ENCODE results near the gene MDM2.

The MDM2 gene

DNA sequence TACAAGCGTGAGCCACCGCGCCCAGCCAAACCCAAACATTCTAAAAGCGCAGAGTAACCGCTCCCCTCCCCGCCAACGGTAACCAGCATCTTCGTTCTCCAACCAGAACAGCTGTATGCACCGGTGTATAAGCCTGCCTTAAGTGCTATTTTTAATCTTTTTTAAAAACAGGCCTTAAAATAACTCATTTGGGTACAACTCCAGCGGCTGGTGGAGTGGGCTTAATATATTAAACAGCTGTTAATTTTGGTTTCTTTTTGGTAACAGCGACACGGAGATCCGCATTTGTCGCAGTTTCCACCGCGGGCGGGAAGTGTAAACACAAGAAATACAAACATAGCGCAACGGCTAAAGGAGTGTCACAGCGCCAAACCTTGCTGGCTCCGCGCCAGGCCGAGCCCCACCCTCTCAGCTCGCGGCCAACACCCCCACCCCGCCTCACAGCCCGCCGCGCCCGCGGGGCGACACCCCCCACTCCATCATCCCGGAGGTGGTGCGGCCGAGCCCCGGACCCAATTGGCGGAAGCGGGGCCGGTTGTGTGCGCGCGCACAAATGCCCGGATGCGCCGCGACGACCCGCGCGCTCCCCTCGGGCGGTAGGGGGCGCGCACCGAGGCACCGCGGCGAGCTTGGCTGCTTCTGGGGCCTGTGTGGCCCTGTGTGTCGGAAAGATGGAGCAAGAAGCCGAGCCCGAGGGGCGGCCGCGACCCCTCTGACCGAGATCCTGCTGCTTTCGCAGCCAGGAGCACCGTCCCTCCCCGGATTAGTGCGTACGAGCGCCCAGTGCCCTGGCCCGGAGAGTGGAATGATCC lies at the start of gene MDM2:
TSS of gene MDM2 (plus strand) at position 602 of the 812 bp plus-strand sequence. CDS start 301 bp downstream, outside the sequence.
- peak; percentile 94 to 95 for DNase-seq (ENCODE audit: low read depth in 2 of 2)

DNA sequence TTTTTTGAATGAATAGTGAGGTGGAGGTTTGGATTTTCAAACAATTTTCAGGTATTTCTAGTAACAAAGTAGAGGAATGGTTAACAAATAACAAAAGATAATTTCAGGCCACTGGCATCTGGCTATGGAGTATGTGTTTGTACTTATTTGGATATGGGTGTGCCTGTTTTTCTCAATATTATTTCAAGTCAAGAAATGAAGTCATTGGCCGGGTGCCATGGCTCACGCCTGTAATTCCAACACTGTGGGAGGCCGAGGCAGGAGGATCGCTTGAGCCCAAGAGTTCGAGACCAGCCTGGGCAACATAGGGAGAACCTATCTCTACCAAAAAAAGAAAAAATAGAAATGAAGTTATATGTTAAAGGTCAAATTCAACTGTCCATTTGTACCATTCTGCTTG lies 48.1 kb upstream of the MDM2 start:
- no peak for DNase-seq (ENCODE audit: low read depth in 2 of 2)

DNA sequence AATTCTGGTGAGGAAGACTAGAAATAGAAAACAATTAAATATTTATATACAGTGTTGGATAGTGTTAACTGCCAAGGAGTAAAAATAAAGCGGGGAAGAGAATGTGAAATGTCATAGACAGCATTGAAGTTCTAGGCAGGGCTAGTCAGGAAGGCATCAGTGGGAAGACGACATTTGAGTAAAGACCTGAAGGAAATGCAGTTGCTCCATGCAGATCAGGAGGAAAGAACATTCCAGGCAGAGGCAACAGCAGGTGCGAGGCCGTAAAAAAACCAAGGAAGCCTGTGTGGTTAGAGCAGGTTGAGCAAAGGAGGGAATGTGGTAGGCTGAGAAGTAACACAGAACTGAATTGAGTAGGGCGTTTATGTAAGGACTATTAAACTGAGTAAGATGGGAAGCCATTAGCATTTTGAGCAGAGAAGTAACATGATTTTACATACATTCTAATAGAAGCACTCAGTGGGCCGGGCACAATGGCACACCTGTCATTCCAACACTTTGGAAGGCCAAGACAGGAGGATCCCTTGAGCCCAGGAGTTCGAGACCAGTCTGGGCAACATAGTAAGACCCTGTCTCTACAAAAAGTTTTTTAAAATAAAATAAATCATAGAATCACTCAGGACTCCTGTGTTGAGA lies 47.1 kb upstream of the MDM2 start:
- DNase-seq (ENCODE audit: low read depth in 2 of 2): no peak

DNA sequence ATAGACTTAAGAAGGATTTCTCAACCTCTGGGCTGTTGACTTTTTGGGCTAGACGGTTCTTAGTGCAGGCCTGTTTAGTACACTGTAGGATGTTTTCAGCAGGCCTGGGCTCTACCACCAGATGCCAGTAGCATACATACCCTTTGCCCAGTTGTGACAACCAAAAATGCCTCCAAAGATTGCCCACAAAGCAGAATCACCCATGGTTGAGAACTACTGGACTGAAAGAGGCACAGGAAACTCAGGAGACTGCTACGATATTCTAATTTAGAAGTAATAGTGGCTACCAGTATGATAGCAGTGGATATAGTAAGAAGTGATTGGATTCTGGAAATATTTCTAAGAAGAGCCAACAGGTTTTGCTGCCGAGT lies 46.5 kb upstream of the MDM2 start:
- no peak for DNase-seq (ENCODE audit: low read depth in 2 of 2)

DNA sequence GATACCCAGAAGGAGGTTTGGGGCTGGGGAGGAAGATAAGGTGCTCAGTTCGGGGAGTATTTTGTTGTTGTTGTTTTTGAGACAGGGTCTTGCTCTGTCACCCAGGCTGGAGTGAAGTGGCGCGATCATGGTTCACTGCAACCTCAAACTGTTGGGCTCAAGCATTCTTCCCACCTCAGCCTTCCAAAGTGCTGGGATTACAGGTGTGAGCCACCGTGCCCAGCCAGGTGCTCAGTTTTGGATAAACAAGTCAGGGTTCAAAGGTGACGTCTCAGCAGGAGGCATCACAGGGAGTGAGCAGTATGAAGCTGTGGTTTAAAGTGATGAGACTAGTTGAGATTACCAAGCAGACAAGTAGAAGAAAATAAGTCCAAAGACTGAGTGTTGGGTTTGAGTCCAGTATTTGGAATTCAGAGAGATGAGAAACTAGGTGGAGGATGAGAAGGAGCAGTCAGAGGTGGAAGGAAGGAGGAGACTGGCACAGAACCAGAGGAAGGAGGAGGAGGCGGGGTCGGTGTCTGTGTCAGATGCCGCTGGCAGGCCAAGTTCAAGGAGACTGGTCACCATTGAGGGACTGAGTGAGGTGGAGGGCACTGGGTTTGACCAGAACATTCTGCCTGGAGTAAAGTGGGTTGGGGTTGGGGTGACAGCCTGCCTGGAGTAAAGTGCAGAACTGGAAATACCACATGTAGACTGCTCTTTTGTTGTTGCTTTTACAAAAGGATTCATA lies 45.9 kb upstream of the MDM2 start:
- no peak for DNase-seq (ENCODE audit: low read depth in 2 of 2)

DNA sequence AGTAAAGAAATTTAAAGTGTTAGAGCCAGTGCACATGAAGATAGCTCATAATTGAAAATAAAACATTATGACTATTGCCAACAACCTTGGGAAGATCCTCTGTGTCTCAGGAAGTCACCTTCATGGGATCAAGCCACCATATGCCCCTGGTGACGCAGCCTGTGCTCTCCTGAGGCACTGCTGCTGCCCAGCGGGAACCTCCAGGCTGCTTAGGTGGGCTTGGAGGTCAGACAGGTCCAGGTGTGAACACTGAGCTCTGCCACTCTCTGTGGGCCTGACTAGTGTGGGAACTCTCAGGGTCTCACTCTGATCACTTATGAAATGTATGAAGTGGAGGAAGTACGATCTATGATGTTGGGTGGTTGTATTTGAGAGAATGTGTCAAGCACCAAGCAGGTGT lies 45.3 kb upstream of the MDM2 start:
- no peak for DNase-seq (ENCODE audit: low read depth in 2 of 2)

DNA sequence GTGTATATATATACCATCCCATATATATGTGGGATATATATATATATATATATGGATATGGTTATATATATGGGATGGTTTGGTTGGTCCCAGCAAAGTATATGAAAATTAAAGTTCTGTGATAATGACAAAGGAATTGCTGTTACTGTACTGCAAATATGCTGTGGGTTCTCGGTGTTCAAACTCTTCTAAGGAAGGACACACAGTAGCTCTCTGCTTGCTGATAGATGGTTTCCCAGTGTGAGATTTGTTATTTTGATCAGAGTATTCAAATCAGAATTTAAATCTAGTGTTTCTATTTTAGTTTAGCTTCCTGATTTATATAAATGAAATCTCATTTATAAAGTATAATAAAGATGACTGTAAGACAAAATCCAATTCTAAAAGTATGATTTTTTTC lies 42.3 kb upstream of the MDM2 start:
- DNase-seq (ENCODE audit: low read depth in 2 of 2): no peak

DNA sequence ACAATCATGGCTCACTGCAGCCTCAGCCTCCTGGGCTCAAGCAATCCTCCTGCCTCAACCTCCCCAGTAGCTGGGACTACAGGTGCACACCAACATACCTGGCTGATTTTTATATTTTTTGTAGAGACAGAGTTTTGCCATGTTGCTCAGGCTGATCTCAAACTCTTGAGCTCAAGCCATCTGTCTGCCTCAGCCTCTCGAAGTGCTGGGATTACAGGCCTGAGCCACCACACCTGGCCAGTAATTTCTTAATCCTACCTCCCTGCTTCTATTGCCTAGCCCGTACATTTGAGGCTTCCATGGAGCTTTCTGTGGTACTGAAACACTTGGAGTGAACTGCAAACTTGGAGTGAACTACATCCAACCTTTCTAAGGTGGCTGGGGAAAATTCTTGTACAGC lies 41.3 kb upstream of the MDM2 start:
- DNase-seq (ENCODE audit: low read depth in 2 of 2): no peak

DNA sequence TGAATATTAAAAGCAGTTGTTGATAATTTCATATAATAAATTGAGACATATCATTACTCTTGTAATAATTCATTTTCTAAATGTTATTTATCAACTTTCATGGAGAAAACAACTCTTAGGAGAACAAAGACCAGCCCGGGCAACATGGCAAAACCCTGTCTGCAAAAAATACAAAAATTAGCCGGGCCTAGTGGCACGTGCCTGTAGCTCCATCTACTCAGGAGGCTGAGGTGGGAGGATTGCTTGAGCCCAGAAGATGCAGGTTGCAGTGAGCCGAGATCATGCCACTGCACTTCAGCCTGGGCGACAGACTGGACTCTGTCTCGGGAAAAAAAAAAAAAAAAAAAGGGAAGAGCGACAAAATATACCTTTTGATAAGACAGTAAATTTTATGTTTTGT lies 40.8 kb upstream of the MDM2 start:
- DNase-seq (ENCODE audit: low read depth in 2 of 2): no peak

DNA sequence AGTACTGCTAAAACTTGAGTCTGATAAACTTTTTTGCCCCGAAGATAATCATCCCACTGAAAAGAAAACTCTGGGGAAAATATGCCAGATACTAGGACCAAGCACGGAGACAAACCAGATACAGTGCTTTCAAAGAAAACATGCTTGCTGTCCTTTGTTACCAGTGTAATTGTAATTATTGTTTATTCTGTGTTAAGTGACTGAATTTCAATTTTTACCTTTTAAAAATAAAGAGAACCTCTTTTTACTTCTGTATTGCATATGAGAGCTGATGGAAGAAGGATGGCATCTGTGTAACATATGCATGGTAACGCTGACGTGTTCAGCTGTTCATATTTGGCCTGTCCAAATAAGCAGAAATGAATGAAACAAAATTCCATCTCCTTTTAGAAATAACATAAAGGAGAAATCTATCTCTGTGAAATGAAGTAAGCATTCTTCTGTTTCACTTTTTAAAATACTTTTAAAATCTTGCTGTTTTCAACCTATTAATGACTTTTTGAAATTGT lies 39.5 kb upstream of the MDM2 start:
- no peak for DNase-seq (ENCODE audit: low read depth in 2 of 2)

DNA sequence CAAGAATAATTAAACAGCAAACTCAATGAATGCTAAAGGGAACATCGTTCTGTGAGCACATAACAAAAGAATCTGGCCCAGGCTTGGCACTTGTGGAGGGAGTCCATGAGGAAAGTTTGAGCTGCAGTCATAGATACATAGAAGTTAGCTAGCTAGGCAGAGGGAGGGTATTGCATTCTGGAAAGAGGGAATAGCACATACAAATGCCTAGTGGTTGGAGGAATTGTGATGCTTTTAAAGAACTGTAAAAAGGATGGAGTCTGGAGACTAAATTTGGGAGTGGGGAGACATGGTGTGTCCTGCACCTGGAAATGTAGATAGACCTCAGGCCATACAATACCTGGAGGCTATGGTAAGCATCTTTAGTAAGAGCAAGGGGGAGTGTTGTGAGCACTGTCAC lies 38.0 kb upstream of the MDM2 start:
- no peak for DNase-seq (ENCODE audit: low read depth in 2 of 2)

DNA sequence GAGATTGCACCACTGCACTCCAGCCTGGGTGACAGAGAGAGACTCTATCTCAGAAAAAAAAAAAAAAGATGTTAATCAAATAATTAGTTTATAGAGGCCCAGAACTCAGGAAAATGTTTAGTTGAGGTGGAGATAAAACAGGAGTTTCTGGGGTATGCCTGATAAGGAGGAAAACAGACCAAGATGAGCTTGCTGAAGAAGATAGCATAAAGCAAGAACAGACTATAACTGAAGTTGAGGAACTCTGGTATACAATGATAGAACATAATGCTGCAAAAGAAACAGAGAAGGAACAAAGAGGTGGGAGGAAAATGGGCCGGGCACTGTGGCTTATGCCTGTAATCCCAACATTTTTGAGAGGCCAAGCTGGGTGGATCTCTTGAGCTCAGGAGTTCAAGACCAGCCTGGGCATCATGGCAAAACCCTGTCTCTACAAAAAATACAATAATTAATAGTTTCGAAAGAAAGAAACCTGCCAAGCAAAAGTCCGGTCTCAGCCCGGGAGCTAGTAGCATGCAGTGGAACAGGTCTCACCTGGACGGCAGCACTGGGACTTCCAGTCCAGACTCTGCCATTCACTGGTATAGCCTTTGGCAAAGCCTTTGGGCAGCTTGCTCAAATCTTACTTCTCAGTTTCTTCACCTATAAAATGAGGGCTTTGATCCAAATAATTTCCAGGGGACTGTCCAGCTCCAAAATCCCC lies 36.6 kb upstream of the MDM2 start:
- no peak for DNase-seq (ENCODE audit: low read depth in 2 of 2)

DNA sequence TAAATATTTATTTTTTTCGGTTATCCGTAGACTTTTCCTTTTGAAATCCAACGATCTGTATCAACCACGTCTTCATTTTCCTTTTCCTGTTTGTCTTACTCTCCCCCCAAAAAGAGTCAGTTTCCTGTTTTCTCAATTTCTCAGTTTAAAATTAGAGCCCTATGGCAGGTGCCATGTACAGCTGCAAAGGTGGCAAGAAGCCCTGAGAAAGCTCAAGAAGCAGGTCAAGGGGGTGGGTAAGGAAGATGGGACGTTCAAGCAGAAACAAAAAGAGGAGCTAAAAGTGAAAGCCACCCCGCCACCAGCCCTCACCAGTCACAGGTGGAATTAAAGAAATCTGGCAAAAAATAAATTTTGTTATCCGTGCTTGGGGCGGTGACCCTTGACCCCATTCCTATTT lies 35.3 kb upstream of the MDM2 start:
- DNase-seq (ENCODE audit: low read depth in 2 of 2): no peak

DNA sequence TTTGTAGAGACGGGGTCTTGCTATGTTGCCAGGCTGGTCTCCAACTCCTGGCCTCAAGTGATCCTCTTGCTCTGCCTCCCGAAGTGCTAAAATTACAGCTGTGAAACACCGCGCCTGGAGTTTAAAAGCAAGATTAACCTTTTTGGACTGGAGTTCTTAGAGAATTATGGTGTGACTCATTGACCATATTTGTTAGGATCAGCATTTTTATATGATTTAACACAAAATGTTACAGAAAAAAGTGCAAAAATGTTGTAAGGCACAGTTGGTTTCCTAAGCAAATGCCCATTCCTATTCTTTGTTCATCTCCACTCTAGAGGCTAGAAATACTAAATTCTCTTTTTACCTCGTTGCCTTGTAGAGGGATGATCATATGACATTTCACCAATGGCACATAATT lies 34.4 kb upstream of the MDM2 start:
- no peak for DNase-seq (ENCODE audit: low read depth in 2 of 2)

DNA sequence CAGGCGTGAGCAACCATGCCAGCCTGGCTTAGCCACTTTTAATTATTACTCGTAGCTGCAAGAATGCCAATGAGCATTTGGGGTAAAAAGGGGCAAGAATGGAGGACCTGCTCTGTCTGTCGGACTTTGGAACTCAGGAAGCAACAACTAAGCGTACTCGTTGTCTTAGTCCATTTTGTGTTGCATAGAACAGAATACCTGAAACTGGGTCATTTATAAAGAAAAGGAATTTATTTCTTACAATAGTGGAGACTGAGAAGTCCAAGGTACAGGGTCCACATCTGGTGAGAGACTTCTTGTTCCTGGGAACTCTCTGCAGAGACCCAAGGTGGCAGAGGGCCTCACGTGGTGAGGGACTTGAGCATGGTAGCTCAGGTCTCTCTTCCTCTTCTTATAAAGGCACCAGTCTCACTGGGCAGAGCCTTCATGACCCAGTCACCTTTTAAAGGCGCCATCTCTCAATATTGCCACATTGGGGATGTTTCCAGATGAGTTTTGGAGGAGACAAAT lies 32.8 kb upstream of the MDM2 start:
- DNase-seq (ENCODE audit: low read depth in 2 of 2): no peak

DNA sequence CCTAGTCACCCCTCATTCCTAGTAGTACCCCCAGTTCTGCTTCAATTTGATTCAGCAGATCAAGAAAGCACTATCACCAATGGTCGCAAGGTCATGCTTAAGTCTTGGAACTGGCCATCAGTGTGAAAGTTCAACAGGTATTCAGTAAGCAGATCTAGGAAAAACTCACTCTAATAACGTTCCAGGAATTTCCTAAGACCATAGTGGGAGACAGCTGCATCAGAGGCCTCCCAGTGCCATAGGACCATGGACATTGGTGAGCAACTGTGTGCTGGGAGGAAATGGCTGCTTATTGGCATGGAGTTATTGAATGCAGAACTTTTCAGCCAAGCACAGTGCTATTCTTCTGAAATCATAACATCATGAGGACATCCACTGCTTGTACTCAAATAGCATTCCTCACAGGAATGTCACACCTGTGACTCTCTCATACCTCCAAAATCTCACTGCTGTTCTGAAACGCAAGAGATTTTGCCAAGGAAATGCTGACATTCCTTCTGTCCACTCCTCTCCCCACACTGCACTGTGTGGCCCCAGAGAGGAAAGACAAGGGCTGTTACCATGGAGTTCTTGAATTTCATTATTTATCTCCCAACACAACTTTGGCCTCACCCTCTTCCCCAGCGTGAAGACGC lies 30.9 kb upstream of the MDM2 start:
- DNase-seq (ENCODE audit: low read depth in 2 of 2): no peak

DNA sequence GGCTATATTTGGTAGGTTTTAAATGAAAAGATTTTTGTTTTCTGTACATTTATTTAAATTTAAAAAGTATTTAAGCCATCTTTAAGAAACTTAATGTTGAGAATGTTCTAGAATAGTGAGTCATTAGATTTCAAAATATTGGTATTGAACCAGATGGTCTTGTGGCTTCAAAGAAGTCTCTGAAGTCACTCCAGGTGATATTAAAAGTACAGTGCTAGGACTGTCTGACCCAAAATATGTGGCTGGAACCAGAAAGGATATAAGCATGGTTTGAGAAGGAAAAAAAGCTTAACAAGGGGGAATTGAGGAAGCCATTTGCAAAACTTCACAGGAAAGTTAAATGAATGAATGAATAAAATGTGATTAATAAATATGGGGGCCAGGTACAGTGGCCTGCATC lies 28.7 kb upstream of the MDM2 start:
- DNase-seq (ENCODE audit: low read depth in 2 of 2): no peak

DNA sequence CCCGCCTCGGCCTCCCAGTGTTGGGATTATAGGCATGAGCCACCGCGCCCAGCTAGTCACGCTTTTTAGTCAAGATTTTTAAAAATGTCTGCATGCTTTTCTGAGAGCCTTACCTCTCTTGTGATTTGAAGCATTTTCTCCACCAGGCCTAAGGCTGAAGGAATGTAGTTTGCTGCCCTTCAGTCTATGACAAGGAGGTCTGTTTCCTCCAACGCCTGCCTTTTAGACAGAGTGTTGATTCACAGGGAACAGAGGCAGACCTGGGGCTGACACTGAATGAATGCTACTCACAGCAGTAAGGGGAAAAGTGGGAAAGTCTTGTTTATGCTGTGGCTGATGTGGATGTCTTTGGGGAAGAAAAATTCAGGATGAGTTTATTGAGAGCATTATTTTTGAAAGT lies 27.2 kb upstream of the MDM2 start:
- no peak for DNase-seq (ENCODE audit: low read depth in 2 of 2)

DNA sequence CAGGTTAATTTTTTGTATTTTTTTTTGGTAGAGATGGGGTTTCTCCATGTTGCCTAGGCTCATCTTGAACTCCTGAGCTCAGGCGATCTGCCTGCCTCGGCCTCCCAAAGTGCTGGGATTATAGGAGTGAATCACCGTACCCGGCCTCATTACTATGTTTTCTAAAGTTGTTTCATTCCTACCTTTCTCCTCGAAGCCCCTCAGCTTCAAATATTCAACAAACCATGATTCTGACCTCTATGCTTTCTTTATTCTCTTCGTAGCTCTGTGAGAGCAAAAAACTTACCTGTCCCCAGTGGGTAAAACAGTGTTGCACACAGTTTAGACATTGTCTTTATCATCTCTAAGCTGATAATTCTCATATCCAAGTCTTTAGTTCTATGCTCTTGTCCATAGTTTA lies 26.2 kb upstream of the MDM2 start:
- DNase-seq (ENCODE audit: low read depth in 2 of 2): no peak

DNA sequence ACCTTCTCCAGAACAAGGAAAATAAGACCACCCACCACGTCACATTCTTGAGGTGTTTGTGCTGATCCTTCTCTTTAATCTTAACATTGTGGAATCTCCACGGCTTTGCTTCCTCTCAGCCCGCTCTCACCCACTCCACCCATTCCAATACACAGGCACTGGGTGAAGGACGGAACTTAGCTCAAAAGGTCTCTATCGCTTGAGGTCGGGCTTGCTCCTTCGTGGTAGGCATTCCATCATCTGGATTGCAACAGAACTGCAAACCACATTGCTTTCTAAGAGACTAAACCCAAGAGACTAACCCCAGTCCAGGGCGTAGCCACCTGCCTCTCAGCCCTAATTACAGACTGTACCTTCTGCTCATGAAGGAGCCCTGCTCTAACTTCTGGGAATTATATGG lies 24.0 kb upstream of the MDM2 start:
- no peak for DNase-seq (ENCODE audit: low read depth in 2 of 2)

DNA sequence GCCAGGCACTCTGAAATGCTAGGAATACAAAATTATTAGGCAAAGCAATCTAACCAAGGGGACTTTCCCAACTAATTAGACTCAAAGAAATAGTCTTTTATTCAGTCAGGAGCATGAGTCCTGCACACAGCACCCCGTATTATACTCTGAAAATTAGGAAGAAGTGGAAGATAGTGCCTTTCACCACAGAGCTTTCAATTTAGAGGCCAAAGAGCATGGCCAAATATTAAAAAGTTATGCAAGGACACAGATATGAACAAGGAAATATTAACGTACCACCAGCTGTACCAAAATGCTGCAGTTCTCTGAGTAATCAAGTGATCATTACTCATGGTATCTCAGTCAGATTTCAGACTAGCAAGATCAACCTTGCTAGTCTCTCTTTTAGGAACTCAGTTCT lies 22.6 kb upstream of the MDM2 start:
- no peak for DNase-seq (ENCODE audit: low read depth in 2 of 2)

DNA sequence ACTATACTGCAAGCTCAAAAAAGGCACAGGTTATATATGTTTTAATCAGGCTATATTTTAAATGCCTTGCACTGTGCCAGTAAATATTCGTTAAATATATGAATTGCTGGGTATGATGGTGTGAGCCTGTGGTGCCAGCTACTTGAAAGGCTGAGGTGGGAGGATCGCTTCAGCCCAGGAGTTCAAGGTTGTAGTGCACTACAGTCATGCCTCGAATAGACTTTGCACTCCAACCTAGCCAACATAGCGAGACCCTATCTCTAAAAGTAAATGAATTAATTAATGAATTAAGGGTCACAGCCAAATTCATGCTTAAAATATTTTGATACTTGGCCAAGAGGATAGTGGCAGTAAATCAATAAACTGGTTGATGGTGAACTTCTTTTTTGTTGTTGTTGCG lies 22.2 kb upstream of the MDM2 start:
- no peak for DNase-seq (ENCODE audit: low read depth in 2 of 2)
